Fibroblast of lung (primary cell): ENCODE results near the gene PIH1D1. TPM values are rescaled to one million over a fixed set of nuclear protein-coding genes. Genes with fewer than 3 reads are reported as not detected.

Experiments
- DNase-seq, 2 donors: peaks; one replicate each; pipeline versions ENCODE4 v3.0.0 to v3.0.0-alpha.2; 2010; ENCODE audit warnings: low read depth in 2 of 2
- H2AFZ ChIP-seq: 2 replicates; pipeline ENCODE4 v1.5.1; 2012; ENCODE audit warnings: low read length, control low read depth, inconsistent platforms
- H3K27ac ChIP-seq: 2 replicates; pipeline ENCODE4 v1.5.1; 2011; ENCODE audit warnings: low read length, control low read depth; ENCODE audit not compliant: insufficient read depth
- H3K27me3 ChIP-seq: 2 replicates; pipeline ENCODE4 v1.5.1; 2011; ENCODE audit warnings: mild to moderate bottlenecking, low read length; ENCODE audit not compliant: control insufficient read depth, insufficient read depth
- H3K36me3 ChIP-seq: 2 replicates; pipeline ENCODE4 v1.5.1; 2011; ENCODE audit warnings: low read length; ENCODE audit not compliant: control insufficient read depth, insufficient read depth
- H3K4me1 ChIP-seq: 2 replicates; pipeline ENCODE4 v1.5.1; 2011; ENCODE audit warnings: low read length; ENCODE audit not compliant: control insufficient read depth, insufficient read depth; ENCODE audit errors: extremely low read depth
- H3K4me2 ChIP-seq: 2 replicates; pipeline ENCODE4 v1.5.1; 2011; ENCODE audit warnings: low read length, control low read depth; ENCODE audit not compliant: insufficient read depth; ENCODE audit errors: extremely low read depth
- H3K4me3 ChIP-seq, 4 experiments: fragments of 200-600 bp in 1 of 4; sonication (generic) in 1 of 4; replicated peaks in 1 of 4; 2 replicates each; pipeline ENCODE4 v1.5.1; 2011 to 2016; ENCODE audit warnings: low read length in 4 of 4, low read depth in 3 of 4, mild to moderate bottlenecking in 3 of 4, control low read depth in 2 of 4, inconsistent platforms in 1 of 4, mixed read lengths in 1 of 4; ENCODE audit not compliant: insufficient read depth in 1 of 4; ENCODE audit errors: control extremely low read depth in 1 of 4
- H3K79me2 ChIP-seq: 2 replicates; pipeline ENCODE4 v1.5.1; 2012; ENCODE audit warnings: mild to moderate bottlenecking, low read length, inconsistent platforms; ENCODE audit not compliant: control insufficient read depth, insufficient read depth
- H3K9ac ChIP-seq: 2 replicates; pipeline ENCODE4 v1.5.1; 2011; ENCODE audit warnings: mild to moderate bottlenecking, low read length, control low read depth; ENCODE audit not compliant: insufficient read depth
- H3K9me3 ChIP-seq: 2 replicates; pipeline ENCODE4 v1.5.1; 2012; ENCODE audit warnings: low read depth, low read length; ENCODE audit not compliant: control insufficient read depth, insufficient read depth
- H4K20me1 ChIP-seq: 2 replicates; pipeline ENCODE4 v1.5.1; 2011; ENCODE audit warnings: low read length; ENCODE audit not compliant: control insufficient read depth, insufficient read depth; ENCODE audit errors: extremely low read depth
- CTCF ChIP-seq, 2 donors: IDR thresholded peaks in 1 of 2; conservative IDR thresholded peaks in 1 of 2; 1 replicate in 1 of 2; 2 replicates in 1 of 2; pipeline ENCODE4 v1.5.1; 2011 to 2012; ENCODE audit warnings: low read length in 2 of 2, control low read depth in 1 of 2, inconsistent platforms in 1 of 2, low read depth in 1 of 2, mild to moderate bottlenecking in 1 of 2
- EZH2 ChIP-seq: IDR thresholded peaks from 2 replicates; pipeline ENCODE4 v1.5.1; 2012; ENCODE audit warnings: low read length, control low read depth, mild to moderate bottlenecking; ENCODE audit errors: missing control alignments
- polyA plus RNA-seq, 2 donors: library from polyadenylated mRNA; depleted of rRNA in 1 of 2; stranded (reverse) in 1 of 2; unstranded in 1 of 2; fragments of >200 nt; gene quantifications; 2 replicates each; pipeline ENCODE4 v1.2.1, GENCODE V29; 2011 to 2012; ENCODE audit warnings: missing spikeins in 1 of 2
- total RNA-seq: library from RNA; depleted of rRNA; stranded (reverse); fragments of >200 nt; gene quantifications from 2 replicates; pipeline ENCODE4 v1.2.1, GENCODE V29; 2014

PIH1D1 gene
- total and polyA plus RNA-seq, 2 donors (not counting 1 experiment from before 2014, with no cell fraction given) = 53.8 to 94.5 TPM

GRCh38 chr19:49488863-49489537 lies 37.4 kb upstream of the PIH1D1 start:
- H3K4me2 ChIP-seq = peak overlapping the region; percentile 86
- H3K4me3 ChIP-seq = peak overlapping the region; percentile 77 to 95 (median 85)
- H3K9me3 ChIP-seq = no peaks in the 10 kb centered on the region
- peaks cover 10% of the 10 kb centered on the region for H3K4me1 ChIP-seq
- H2AFZ ChIP-seq = no peak overlapping the region
- TF ChIP-seq CTCF (conservative IDR thresholded peaks at IDR 0.05 in 1 of 2, IDR thresholded peaks at IDR 0.05 in 1 of 2; ENCODE audit: low read depth in 1 of 2, low read length in 2 of 2) (no peak), EZH2 (no peak)
- DNase-seq = no peak
- H3K27ac ChIP-seq = peak overlapping the region; percentile 90
- H3K9ac ChIP-seq = peak overlapping the region; percentile 57
- H3K36me3 ChIP-seq = peaks cover 27% of the 10 kb centered on the region
- peaks cover 40% of the 10 kb centered on the region for H3K79me2 ChIP-seq
- H3K27me3 ChIP-seq = no peaks in the 10 kb centered on the region
- H4K20me1 ChIP-seq = peaks cover 4% of the 10 kb centered on the region

GRCh38 chr19:49488046-49488862 lies 36.6 kb upstream of the PIH1D1 start:
- H3K9me3 ChIP-seq = no peaks in the 10 kb centered on the region
- H3K36me3 ChIP-seq = peaks cover 27% of the 10 kb centered on the region
- peaks cover 4% of the 10 kb centered on the region for H4K20me1 ChIP-seq
- H3K27me3 ChIP-seq = no peaks in the 10 kb centered on the region
- no peak overlapping the region for H2AFZ ChIP-seq
- TF ChIP-seq EZH2 (no peak), CTCF (conservative IDR thresholded peaks at IDR 0.05 in 1 of 2, IDR thresholded peaks at IDR 0.05 in 1 of 2; ENCODE audit: low read depth in 1 of 2, low read length in 2 of 2) (no peak)
- peak overlapping the region; percentile 90 for H3K27ac ChIP-seq
- peak overlapping the region; percentile 86 for H3K4me2 ChIP-seq
- H3K9ac ChIP-seq = peak overlapping the region; percentile 83
- DNase-seq = no peak
- H3K4me3 ChIP-seq = peak overlapping the region; percentile 77 to 95 (median 85)
- peaks cover 40% of the 10 kb centered on the region for H3K79me2 ChIP-seq
- H3K4me1 ChIP-seq = peaks cover 10% of the 10 kb centered on the region

- peak; percentile 97 to 100 for DNase-seq
- Histone ChIP-seq H3K4me1 (peaks cover 10% of the 10 kb centered on the region), H3K27me3 (no peaks in the 10 kb centered on the region), H3K27ac (peak within 1 kb of the TSS; percentile 90), H3K79me2 (peaks cover 40% of the 10 kb centered on the region), H4K20me1 (peaks cover 4% of the 10 kb centered on the region), H3K4me3 (peak within 1 kb of the TSS; percentile 77 to 95 (median 85)), H3K9ac (peak within 1 kb of the TSS; percentile 83), H2AFZ (peak within 1 kb of the TSS; percentile 49), H3K4me2 (peak within 1 kb of the TSS; percentile 86), H3K36me3 (peaks cover 27% of the 10 kb centered on the region), H3K9me3 (no peaks in the 10 kb centered on the region)
- TF ChIP-seq EZH2 (no peak), CTCF (conservative IDR thresholded peaks at IDR 0.05 in 1 of 2, IDR thresholded peaks at IDR 0.05 in 1 of 2; ENCODE audit: low read depth in 1 of 2, low read length in 2 of 2) (no peak)
Observed at GRCh38 chr19:49487277-49488045, 35.8 kb upstream of the PIH1D1 start, which contains the start of gene RPL13A. Gene RPL13A, plus strand, starts transcription at chr19:49487608. Its CDS starts 22 bp downstream, at chr19:49487630.
